Natural killer cell treated with Interleukin-12 subunit alpha and Interleukin-12 subunit beta and Interleukin-15 and Interleukin-18, amount 100 ng/mL, for 72 hours (primary cell): ENCODE data around the gene C1orf141. TPM values are rescaled to one million over a fixed set of nuclear protein-coding genes. Genes with fewer than 3 reads are reported as not detected.

Experiments used
- ATAC-seq, 2 donors: fragments of 150-1000 bp; cut with Tn5 transposase in 1 of 2; sonication (Bioruptor Pico), chemical (Tn5 transposase) in 1 of 2; 2 replicates each; pipeline ENCODE4 v1.10.0; 2021
- DNase-seq: peaks from one replicate; pipeline ENCODE4 v3.0.0; 2022; ENCODE audit warnings: low spot score
- H3K27ac Mint-ChIP-seq, 2 donors: 1 replicate in 1 of 2; 2 replicates in 1 of 2; pipeline ENCODE4 v1.8.0; 2022; ENCODE audit warnings: mixed read lengths in 2 of 2, mild to moderate bottlenecking in 1 of 2, moderate library complexity in 1 of 2
- H3K27me3 Mint-ChIP-seq, 2 donors: 1 replicate in 1 of 2; 2 replicates in 1 of 2; pipeline ENCODE4 v1.8.0; 2022; ENCODE audit warnings: mixed read lengths in 2 of 2
- H3K36me3 Mint-ChIP-seq: one replicate; pipeline ENCODE4 v1.8.0; 2022; ENCODE audit warnings: mixed read lengths
- H3K4me1 Mint-ChIP-seq, 2 donors: 1 replicate in 1 of 2; 2 replicates in 1 of 2; pipeline ENCODE4 v1.8.0; 2022; ENCODE audit warnings: low read depth in 2 of 2, mixed read lengths in 2 of 2, mild to moderate bottlenecking in 1 of 2
- H3K4me3 Mint-ChIP-seq: one replicate; pipeline ENCODE4 v1.8.0; 2022; ENCODE audit warnings: mixed read lengths
- H3K9me3 Mint-ChIP-seq: 2 replicates; pipeline ENCODE4 v1.8.0; 2022; ENCODE audit warnings: mixed read lengths
- total RNA-seq, 2 donors: library from RNA; stranded (reverse); gene quantifications; one replicate each; pipeline ENCODE4 v1.2.3, GENCODE V29; 2022

Gene C1orf141
- total RNA-seq, 2 donors from 2014 or later = 0.07 TPM; not detected in 1

- H3K27me3 Mint-ChIP-seq = peaks cover 0 to 8% of the 10 kb centered on the region in 2 donors
- no peaks in the 10 kb centered on the region for H3K9me3 Mint-ChIP-seq
- H3K4me1 Mint-ChIP-seq = peaks cover 12 to 13% of the 10 kb centered on the region in 2 donors
- H3K36me3 Mint-ChIP-seq = no peaks in the 10 kb centered on the region
- H3K4me3 Mint-ChIP-seq = peak overlapping the region; percentile 74
- ATAC-seq (peak in 1 of 2 donors; percentile 80), DNase-seq (no peak)
- peak overlapping the region in 1 of 2 donors; percentile 7 for H3K27ac Mint-ChIP-seq
Observed at GRCh38 chr1:67135354-67135753, 584 bp upstream of the C1orf141 start.

- no peaks in the 10 kb centered on the region for H3K36me3 Mint-ChIP-seq
- no peak for DNase-seq
- H3K9me3 Mint-ChIP-seq = no peaks in the 10 kb centered on the region
- peaks cover 0 to 3% of the 10 kb centered on the region in 2 donors for H3K27me3 Mint-ChIP-seq
- no peak for ATAC-seq
- peaks cover 13 to 15% of the 10 kb centered on the region in 2 donors for H3K4me1 Mint-ChIP-seq
- H3K27ac Mint-ChIP-seq = no peak overlapping the region
- H3K4me3 Mint-ChIP-seq = no peak overlapping the region
Observed at GRCh38 chr1:67133177-67133576, 1.6 kb downstream of the C1orf141 start.

- ATAC-seq = no peak
- no peaks in the 10 kb centered on the region for H3K9me3 Mint-ChIP-seq
Observed at GRCh38 chr1:67130673-67131072, 4.1 kb downstream of the C1orf141 start.

GRCh38 chr1:67126974-67127373 is 7.8 kb downstream of the C1orf141 start:
- Mint-ChIP-seq H3K27ac (no peak overlapping the region), H3K27me3 (no peaks in the 10 kb centered on the region), H3K9me3 (no peaks in the 10 kb centered on the region), H3K4me1 (peaks cover 7 to 10% of the 10 kb centered on the region in 2 donors), H3K4me3 (no peak overlapping the region), H3K36me3 (no peaks in the 10 kb centered on the region)
- no peak for DNase-seq
- no peak for ATAC-seq

More at GRCh38 chr1:67130673-67131072, 4.1 kb downstream of the C1orf141 start:
- H3K27me3 Mint-ChIP-seq = no peaks in the 10 kb centered on the region
- no peak overlapping the region for H3K4me3 Mint-ChIP-seq
- H3K4me1 Mint-ChIP-seq = peaks cover 19 to 21% of the 10 kb centered on the region in 2 donors
- H3K36me3 Mint-ChIP-seq = no peaks in the 10 kb centered on the region
- no peak for DNase-seq
- H3K27ac Mint-ChIP-seq = no peak overlapping the region

GRCh38 chr1:67126111-67126746 is 8.5 kb downstream of the C1orf141 start:
- ATAC-seq (no peak), DNase-seq (no peak)
- Mint-ChIP-seq H3K4me3 (no peak overlapping the region), H3K27ac (peak overlapping the region in 1 of 2 donors; percentile 44), H3K4me1 (peaks cover 7 to 10% of the 10 kb centered on the region in 2 donors), H3K9me3 (no peaks in the 10 kb centered on the region), H3K36me3 (no peaks in the 10 kb centered on the region), H3K27me3 (peaks cover 0 to 2% of the 10 kb centered on the region in 2 donors)

- H3K4me1 Mint-ChIP-seq = peaks cover 4 to 10% of the 10 kb centered on the region in 2 donors
- H3K4me3 Mint-ChIP-seq = no peak overlapping the region
- no peak for DNase-seq
- ATAC-seq = peak in 1 of 2 donors; percentile 55
- no peaks in the 10 kb centered on the region for H3K9me3 Mint-ChIP-seq
- H3K36me3 Mint-ChIP-seq = no peaks in the 10 kb centered on the region
- H3K27me3 Mint-ChIP-seq = peaks cover 0 to 4% of the 10 kb centered on the region in 2 donors
- no peak overlapping the region for H3K27ac Mint-ChIP-seq
Observed at GRCh38 chr1:67124455-67124854, 10.3 kb downstream of the C1orf141 start.

- no peaks in the 10 kb centered on the region for H3K9me3 Mint-ChIP-seq
- ATAC-seq (no peak), DNase-seq (no peak)
- peaks cover under 1 to 5% of the 10 kb centered on the region in 2 donors for H3K4me1 Mint-ChIP-seq
- no peaks in the 10 kb centered on the region for H3K36me3 Mint-ChIP-seq
- H3K27ac Mint-ChIP-seq = no peak overlapping the region
- no peak overlapping the region for H3K4me3 Mint-ChIP-seq
- H3K27me3 Mint-ChIP-seq = peaks cover 0 to 12% of the 10 kb centered on the region in 2 donors
Observed at GRCh38 chr1:67120855-67121619, 13.7 kb downstream of the C1orf141 start.

- Mint-ChIP-seq H3K27me3 (peaks cover 0 to 12% of the 10 kb centered on the region in 2 donors), H3K36me3 (no peaks in the 10 kb centered on the region), H3K27ac (no peak overlapping the region), H3K4me3 (no peak overlapping the region), H3K9me3 (no peaks in the 10 kb centered on the region), H3K4me1 (no peaks in the 10 kb centered on the region)
- no peak for DNase-seq
- no peak for ATAC-seq
Observed at GRCh38 chr1:67118646-67119045, 16.1 kb downstream of the C1orf141 start.

- Mint-ChIP-seq H3K36me3 (no peaks in the 10 kb centered on the region), H3K27me3 (peaks cover 0 to 12% of the 10 kb centered on the region in 2 donors), H3K9me3 (no peaks in the 10 kb centered on the region), H3K27ac (no peak overlapping the region), H3K4me1 (no peaks in the 10 kb centered on the region), H3K4me3 (no peak overlapping the region)
- ATAC-seq (no peak), DNase-seq (no peak)
Observed at GRCh38 chr1:67118191-67118590, 16.6 kb downstream of the C1orf141 start.

GRCh38 chr1:67114162-67114561 is 20.6 kb downstream of the C1orf141 start:
- DNase-seq = no peak
- H3K36me3 Mint-ChIP-seq = no peaks in the 10 kb centered on the region
- ATAC-seq = no peak
- H3K4me1 Mint-ChIP-seq = no peaks in the 10 kb centered on the region
- peaks cover 0 to 5% of the 10 kb centered on the region in 2 donors for H3K27me3 Mint-ChIP-seq
- no peak overlapping the region for H3K4me3 Mint-ChIP-seq
- H3K9me3 Mint-ChIP-seq = no peaks in the 10 kb centered on the region
- H3K27ac Mint-ChIP-seq = no peak overlapping the region

GRCh38 chr1:67110352-67110751 is 24.4 kb downstream of the C1orf141 start:
- Mint-ChIP-seq H3K27ac (no peak overlapping the region), H3K4me3 (no peak overlapping the region), H3K27me3 (peaks cover 0 to 15% of the 10 kb centered on the region in 2 donors), H3K36me3 (no peaks in the 10 kb centered on the region), H3K4me1 (no peaks in the 10 kb centered on the region), H3K9me3 (no peaks in the 10 kb centered on the region)
- ATAC-seq (no peak), DNase-seq (no peak)

GRCh38 chr1:67105508-67105907 is 29.3 kb downstream of the C1orf141 start:
- no peaks in the 10 kb centered on the region for H3K36me3 Mint-ChIP-seq

GRCh38 chr1:67103548-67103947 is 31.2 kb downstream of the C1orf141 start:
- no peak overlapping the region for H3K27ac Mint-ChIP-seq
- DNase-seq (no peak), ATAC-seq (no peak)
- H3K4me3 Mint-ChIP-seq = no peak overlapping the region
- H3K4me1 Mint-ChIP-seq = peaks cover 0 to 4% of the 10 kb centered on the region in 2 donors
- no peaks in the 10 kb centered on the region for H3K36me3 Mint-ChIP-seq
- peaks cover 5 to 31% of the 10 kb centered on the region in 2 donors for H3K27me3 Mint-ChIP-seq
- no peaks in the 10 kb centered on the region for H3K9me3 Mint-ChIP-seq

More at GRCh38 chr1:67105508-67105907, 29.3 kb downstream of the C1orf141 start:
- Mint-ChIP-seq H3K9me3 (no peaks in the 10 kb centered on the region), H3K27ac (no peak overlapping the region), H3K4me1 (peaks cover 0 to 4% of the 10 kb centered on the region in 2 donors), H3K4me3 (no peak overlapping the region), H3K27me3 (peaks cover 3 to 28% of the 10 kb centered on the region in 2 donors)
- DNase-seq = no peak
- ATAC-seq = no peak

- DNase-seq (no peak), ATAC-seq (no peak)
- Mint-ChIP-seq H3K4me3 (no peak overlapping the region), H3K27me3 (peaks cover 5 to 26% of the 10 kb centered on the region in 2 donors), H3K36me3 (no peaks in the 10 kb centered on the region), H3K4me1 (peaks cover 0 to 4% of the 10 kb centered on the region in 2 donors), H3K27ac (no peak overlapping the region), H3K9me3 (no peaks in the 10 kb centered on the region)
Observed at GRCh38 chr1:67100833-67101232, 33.9 kb downstream of the C1orf141 start.
